ENCODE measurements around the gene CNTNAP3. TPM values are rescaled to one million over a fixed set of nuclear protein-coding genes. Genes with fewer than 3 reads are reported as not detected.
"Not testable (repeated sequence)": the region's sequence is repeated elsewhere in the genome, so short reads cannot be mapped to it uniquely, and the experiment has no call there.

Gene CNTNAP3
- total RNA-seq, 4 donors from 2014 or later: 7.9 to 35.1 (median 8.3) TPM

DNA sequence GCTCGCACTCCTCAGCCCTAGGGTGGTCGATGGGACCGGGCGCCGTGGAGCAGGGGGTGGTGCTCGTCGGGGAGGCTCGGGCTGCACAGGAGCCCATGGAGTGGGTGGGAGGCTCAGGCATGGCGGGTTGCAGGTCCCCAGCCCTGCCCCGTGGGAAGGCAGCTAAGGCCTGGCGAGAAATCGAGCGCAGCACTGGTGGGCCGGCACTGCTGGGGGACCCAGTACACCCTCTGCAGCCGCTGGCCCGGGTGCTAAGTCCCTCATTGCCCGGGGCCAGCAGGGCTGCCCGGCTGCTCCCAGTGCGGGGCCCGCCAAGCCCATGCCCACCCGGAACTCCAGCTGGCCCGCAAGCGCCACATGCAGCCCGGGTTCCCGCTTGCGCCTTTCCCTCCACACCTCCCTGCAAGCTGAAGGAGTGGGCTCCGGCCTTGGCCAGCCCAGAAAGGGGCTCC, 245.6 kb downstream of the CNTNAP3 start:
- H3K4me1 ChIP-seq; intact Hi-C loops (cut with DNase I); H3K27me3 ChIP-seq; H3K36me3 ChIP-seq; H3K4me3 ChIP-seq; DNase-seq; H3K9me3 ChIP-seq; H3K27ac ChIP-seq: not testable (repeated sequence)
- WGBS, 2 donors: 83 to 94% methylated on average over 14 to 16 of the region's 27 CpGs

DNA sequence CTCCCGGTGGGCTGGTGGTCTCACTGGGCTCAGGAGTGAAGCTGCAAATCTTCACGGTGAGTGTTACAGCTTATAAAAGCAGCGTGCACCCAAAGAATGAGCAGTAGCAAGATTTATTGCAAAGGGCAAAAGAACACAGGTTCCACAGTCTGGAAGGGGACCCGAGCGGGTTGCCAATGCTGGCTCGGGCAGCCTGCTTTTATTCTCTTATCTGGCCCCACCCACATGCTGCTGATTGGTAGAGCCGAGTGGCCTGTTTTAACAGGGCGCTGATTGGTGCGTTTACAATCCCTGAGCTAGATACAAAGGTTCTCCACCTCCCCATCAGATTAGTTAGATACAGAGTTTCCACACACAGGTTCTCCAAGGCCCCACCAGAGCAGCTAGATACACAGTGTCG, 246.2 kb downstream of the CNTNAP3 start:
- H3K27ac ChIP-seq; intact Hi-C loops (cut with DNase I); H3K27me3 ChIP-seq; H3K4me1 ChIP-seq; H3K4me3 ChIP-seq; H3K36me3 ChIP-seq; H3K9me3 ChIP-seq; DNase-seq: not testable (repeated sequence)
- 85 to 86% methylated on average over 9 to 10 of the region's 10 CpGs for WGBS, 2 donors

DNA sequence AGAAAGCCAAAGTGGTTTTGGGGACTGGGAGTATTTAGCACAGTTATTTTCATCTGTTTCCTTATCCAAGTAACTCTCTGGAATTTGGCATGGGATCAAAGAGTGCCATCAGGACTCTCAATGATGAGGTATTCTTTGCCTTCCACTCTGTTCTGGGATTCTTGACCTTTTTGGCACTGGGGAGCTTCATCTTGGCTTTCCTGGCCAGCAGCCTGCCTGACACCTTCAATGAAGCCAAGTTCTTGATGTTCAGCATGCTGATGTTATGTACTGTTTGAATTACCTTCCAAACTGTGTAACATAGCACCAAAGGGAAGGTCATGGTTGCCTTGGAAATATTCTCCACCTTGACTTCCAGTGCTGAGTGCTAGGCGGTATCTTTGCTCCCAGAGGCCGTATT, 248.8 kb downstream of the CNTNAP3 start:
- H3K9me3 ChIP-seq; H3K27me3 ChIP-seq; H3K27ac ChIP-seq; H3K36me3 ChIP-seq; intact Hi-C loops (cut with DNase I); H3K4me3 ChIP-seq; DNase-seq; H3K4me1 ChIP-seq: not testable (repeated sequence)
- 47 to 51% methylated on average over 2 of the region's 2 CpGs for WGBS, 2 donors

DNA sequence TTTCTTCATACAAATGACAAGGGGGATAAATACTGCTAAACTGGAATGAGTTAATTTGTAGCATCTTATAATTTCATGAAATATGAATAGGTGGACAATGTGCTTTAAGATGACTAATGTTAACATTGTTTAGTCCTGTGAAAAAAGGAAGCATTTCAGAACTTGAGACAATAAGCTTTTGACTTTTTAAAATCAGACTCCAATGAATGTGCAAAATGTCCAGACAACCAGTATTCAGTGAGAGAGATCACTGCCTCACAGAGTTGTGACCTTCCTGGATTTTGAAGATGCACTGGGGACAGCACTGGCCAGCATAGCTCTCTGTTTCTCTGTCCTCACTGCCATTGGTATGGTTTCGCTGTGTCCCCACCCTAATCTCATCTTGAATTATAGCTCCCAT, 249.7 kb downstream of the CNTNAP3 start:
- H3K4me1 ChIP-seq; H3K9me3 ChIP-seq; intact Hi-C loops (cut with DNase I); H3K27ac ChIP-seq; DNase-seq; H3K4me3 ChIP-seq; H3K27me3 ChIP-seq; H3K36me3 ChIP-seq: not testable (repeated sequence)
- WGBS, 2 donors: 71 to 73% methylated on average over 1 of the region's 1 CpG

DNA sequence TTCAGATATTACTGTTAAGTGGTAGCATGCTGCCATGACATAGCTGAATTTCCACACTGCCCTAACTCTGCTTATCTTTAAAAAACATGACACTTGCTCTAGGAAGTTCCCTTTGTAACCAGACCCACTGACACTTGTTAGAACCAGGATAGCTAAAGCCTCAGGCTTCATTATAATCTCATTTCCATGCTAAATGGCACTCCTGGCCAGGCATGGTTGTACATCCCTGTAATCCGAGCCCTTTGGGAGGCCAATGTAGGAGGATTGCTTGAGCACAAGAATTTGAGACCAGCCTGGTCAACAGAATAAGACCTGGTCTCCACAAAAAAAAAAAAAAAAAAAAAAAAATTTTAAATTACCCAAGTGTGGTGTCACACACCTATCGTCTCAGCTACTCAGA, 254.1 kb downstream of the CNTNAP3 start:
- intact Hi-C loops (cut with DNase I); H3K27me3 ChIP-seq; H3K4me3 ChIP-seq; H3K4me1 ChIP-seq; DNase-seq; H3K27ac ChIP-seq; H3K36me3 ChIP-seq; H3K9me3 ChIP-seq: not testable (repeated sequence)
- 56 to 100% methylated on average over 2 of the region's 2 CpGs for WGBS, 2 donors

DNA sequence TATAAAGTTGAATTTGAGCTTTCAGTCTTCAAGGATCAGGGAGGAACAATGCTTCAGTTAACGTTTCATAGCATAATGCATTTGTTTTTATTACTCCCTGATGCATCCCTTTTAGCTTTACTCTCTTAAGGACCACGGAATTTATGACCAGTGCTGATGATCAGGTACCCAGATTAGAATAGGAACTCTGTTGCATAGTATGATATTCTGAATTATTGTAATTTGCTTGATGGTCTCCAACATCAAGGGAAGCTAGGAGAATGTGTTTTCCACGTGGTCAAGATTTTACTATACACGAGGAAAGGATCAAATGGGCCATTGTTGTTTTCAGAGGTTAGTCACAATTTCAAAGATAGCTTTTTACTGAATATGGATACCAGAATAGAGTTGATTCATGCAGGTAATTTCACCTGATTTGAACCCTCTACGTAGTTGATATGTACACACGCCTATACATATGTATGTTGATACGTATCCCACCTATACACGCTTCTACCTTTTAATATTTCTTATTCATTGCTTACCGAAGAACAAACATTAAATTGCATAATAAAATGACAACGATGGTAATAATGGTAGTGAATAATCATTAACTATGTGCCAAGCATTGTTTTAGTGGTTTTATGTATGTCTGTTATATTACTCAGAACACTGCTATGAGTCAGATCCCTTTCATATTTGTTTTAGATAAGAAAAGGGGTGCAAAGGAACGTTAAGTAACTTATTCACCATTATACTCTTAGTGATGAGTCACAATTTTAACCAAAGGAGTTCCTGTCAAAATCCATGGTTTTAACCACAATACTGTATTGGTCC, 257.6 kb downstream of the CNTNAP3 start:
- DNase-seq; H3K4me1 ChIP-seq; H3K27me3 ChIP-seq; H3K27ac ChIP-seq; H3K4me3 ChIP-seq; intact Hi-C loops (cut with DNase I); H3K9me3 ChIP-seq; H3K36me3 ChIP-seq: not testable (repeated sequence)
- 29 to 41% methylated on average over 9 of the region's 11 CpGs for WGBS, 2 donors

DNA sequence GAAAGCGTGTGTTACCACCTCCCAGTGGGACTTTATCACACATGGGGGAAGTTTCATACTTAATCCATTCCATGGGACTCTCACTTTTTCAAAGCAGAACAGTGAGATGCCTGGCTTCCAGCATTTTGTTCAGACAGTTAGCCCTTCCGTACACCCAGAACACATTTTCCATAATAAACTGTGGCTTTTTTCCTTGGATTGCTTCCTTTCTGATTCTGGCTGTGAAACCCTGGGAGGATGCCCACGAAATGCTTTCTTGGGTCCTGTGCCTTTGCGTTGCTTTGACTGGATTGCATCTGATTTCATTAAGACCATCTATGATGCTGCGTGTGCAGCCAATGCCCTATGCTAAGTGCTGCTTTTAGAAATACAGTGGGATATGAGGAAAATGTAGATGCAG, 259.1 kb downstream of the CNTNAP3 start:
- H3K4me1 ChIP-seq; H3K36me3 ChIP-seq; DNase-seq; H3K4me3 ChIP-seq; H3K9me3 ChIP-seq; H3K27ac ChIP-seq; intact Hi-C loops (cut with DNase I); H3K27me3 ChIP-seq: not testable (repeated sequence)
- 61 to 72% methylated on average over 5 of the region's 5 CpGs for WGBS, 2 donors

DNA sequence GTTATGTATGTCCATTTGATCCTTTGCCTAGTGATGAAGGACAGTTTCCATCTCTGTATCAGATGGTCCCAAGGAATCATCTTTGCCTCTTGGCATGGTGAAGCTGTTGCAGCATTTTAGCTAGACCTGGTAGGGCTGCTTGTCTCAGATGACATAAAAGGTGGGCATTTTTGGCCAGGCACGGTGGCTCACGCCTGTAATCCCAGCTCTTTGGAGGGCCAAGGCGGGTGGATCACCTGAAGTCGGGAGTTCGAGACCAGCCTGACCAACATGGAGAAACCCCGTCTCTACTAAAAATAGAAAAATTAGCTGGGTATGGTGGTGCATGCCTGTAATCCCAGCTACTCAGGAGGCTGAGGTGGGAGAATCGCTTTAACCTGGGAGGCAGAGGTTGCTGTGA, 259.8 kb downstream of the CNTNAP3 start:
- WGBS, 2 donors: 90 to 93% methylated on average over 2 to 6 of the region's 7 CpGs
- H3K4me1 ChIP-seq; H3K36me3 ChIP-seq; H3K27ac ChIP-seq; DNase-seq; H3K27me3 ChIP-seq; H3K4me3 ChIP-seq; intact Hi-C loops (cut with DNase I); H3K9me3 ChIP-seq: not testable (repeated sequence)

DNA sequence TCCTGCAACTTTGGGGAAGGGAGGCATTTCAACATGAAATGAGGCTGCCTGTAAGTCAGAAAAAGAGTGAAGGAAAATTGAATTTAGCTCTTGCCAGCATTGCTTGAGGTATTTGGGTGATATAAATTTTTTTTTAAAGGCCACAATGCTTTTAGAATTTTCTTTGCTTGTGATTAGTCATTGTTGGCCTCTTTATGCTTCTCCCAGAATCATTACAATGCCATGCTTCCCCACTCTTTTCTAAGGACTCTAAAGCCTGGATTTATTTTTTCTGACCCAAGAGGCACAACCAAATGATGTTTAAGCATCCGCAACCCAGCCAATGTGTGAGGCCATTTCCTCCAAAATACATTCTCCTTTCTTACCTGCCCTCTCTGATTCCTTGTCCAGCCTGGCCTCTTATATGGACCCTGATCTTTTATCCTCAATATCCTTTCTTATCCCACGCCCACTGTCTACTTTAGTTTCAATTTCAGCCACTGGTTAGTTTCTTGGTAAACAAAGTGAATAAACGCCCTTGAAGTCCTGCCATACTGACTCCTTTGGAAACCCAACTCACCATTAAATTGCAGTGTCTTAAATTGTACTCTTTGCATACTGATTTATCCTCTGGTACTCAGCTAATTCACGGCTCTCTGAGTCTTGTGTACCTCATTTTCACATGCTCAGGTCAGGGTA, 261.9 kb downstream of the CNTNAP3 start:
- H3K4me3 ChIP-seq; H3K27ac ChIP-seq; H3K9me3 ChIP-seq; H3K36me3 ChIP-seq; DNase-seq; H3K4me1 ChIP-seq; intact Hi-C loops (cut with DNase I); H3K27me3 ChIP-seq: not testable (repeated sequence)
- 72 to 78% methylated on average over 4 of the region's 4 CpGs for WGBS, 2 donors

Small RNAs within 50 kb of the gene (small RNA-seq; reads per million reads assigned to genes)
- 0 reads per million in 4 donors for gene RN7SL640P

Other genes starting within 250 kb of the CNTNAP3 start
- not detected for gene SPATA31A1, start 67.5 kb upstream of the CNTNAP3 start, total RNA-seq